Measurements from ENCODE around the gene PSTPIP1.
A peak's percentile ranks its signal among the peaks of the same experiment; 100 is the strongest.

PSTPIP1 gene

DNA sequence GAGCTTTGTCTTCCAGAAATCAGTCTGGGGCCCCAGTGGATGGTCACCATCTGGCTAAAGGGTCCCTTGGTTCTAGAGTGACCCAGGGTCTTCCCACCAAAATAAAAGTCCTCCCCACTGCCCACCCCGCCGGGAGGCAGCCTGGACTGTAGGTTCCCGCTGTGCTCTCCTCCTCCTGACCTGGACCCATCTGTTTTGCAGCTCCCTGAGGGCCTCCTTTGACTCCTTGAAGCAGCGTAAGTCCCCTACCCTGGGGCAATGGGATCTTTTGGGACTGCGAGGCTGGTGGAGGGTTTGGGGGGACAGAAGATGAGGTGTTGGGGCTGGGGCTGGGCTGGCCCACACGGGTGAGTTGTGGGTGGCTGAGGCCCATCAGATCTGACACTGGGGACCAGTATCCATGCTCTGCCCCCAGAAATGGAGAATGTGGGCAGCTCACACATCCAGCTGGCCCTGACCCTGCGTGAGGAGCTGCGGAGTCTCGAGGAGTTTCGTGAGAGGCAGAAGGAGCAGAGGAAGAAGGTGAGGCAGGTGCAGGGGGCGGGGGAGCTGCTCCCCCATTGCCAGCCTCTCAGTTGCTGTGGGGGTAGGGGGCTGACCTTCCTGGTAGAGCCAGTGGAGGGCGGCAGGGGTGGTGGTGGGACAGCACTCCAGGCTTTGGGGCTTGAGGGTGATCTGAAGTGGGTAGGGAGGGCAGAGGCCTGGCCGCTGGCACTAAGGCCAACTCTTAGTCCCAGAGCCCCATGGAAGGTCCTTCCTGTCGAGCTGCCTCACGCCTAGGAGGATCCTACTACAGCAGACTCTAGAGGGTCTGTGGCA lies 30.4 kb downstream of the PSTPIP1 start:
- intact Hi-C loops (cut with DNase I), result no loop called here
- peak in 15 of 42 donors; percentile 1 to 24 (median 6) for DNase-seq

DNA sequence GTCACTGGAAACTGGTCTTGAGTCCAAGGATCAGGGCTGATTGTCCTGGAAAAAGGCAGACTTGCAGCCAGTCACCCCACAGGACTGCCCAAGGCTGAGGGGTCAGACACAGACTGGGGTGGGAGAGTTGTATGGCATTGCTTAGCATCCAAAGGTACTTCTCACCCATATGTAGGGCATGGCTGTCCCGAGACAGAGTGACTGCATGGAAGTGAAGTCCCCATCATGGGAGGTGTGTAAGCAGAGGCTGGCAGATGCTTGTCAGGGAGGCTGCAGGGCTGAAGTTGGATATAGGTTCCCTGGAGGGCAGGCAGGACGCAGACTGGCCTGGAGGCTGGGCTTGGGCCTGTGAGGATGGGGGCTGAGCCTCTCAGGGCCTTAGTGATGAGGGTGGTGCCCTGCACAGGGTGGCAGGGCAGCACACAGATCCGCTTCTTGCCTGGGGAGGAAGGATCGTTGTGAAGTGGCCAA lies 31.1 kb downstream of the PSTPIP1 start:
- intact Hi-C loops (cut with DNase I), result no loop called here
- peak in 14 of 42 donors; percentile 2 to 20 (median 6) for DNase-seq

DNA sequence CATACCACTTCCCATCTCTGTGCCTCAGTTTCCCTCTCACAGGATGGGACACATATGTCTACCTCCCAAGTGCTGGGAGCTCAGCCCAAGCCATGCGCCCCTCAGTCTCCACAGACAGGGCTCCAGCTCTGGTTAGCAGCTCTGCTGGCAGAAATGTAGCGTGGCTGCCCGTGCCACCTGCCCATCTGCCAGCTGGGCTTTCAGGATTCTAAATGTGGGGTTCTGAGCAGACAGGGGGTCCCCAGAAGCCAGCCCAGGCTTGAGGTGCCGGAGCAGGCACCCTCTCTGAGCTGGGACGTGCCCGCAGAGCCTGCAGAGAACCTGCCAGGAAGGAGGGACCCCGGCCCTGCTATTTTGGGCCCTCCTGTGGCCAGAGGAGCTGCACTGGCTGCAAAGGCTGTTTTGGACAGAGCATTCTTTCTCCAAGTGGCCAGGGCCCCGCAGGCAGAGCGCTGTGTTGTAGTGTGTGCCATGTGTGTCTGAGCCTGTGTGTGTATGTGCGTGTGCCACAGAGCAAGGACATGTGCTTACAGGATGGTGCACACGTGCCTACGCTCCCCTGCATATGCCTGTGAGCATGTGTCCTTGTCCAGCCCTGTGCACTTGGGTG lies 31.7 kb downstream of the PSTPIP1 start:
- peak in 20 of 42 donors; percentile 2 to 31 (median 10) for DNase-seq
- intact Hi-C loops (cut with DNase I), result no loop called here

- intact Hi-C loops (cut with DNase I), result no loop called here
- DNase-seq, result peak in 20 of 42 donors; percentile 0 to 29 (median 10)
Observed at GRCh38 chr15:77027111-77027696, 32.3 kb downstream of the PSTPIP1 start.

GRCh38 chr15:77027697-77028450 lies 32.9 kb downstream of the PSTPIP1 start:
- intact Hi-C loops (cut with DNase I), result no loop called here
- DNase-seq, result peak in 21 of 42 donors; percentile 1 to 40 (median 9)

DNA sequence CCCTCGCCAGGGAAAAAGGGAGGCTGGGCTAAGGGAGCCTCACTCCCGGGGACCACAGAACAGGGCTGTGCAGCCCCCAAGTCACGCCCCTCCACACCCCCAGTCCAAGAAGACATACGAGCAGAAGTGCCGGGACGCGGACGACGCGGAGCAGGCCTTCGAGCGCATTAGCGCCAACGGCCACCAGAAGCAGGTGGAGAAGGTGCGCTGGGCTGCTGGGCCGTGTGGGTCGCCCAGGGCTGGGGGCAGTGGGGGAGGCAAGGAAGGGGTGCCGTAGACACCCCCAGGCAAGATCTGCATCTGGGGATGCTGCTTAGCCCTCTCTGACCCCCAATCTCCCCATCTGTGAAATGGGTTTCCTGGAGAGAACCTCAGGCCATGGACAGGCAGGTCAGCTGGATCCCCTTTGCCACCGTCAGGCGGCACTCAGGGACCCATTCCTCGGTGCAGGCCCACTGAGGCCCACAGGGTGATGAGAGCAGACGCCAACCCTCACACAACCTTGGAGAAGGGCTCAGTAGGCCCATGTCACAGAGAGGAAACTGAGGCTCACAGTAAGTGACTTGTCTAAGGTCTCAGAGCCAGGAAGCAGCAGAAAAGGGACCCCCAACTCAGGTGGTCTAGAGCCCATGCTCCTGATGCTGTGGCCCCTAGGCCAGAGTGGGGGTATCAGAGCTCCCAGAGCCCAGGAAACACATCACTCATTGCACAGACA lies 33.7 kb downstream of the PSTPIP1 start:
- intact Hi-C loops (cut with DNase I), result no loop called here
- peak in 16 of 42 donors; percentile 0 to 43 (median 7) for DNase-seq

DNA sequence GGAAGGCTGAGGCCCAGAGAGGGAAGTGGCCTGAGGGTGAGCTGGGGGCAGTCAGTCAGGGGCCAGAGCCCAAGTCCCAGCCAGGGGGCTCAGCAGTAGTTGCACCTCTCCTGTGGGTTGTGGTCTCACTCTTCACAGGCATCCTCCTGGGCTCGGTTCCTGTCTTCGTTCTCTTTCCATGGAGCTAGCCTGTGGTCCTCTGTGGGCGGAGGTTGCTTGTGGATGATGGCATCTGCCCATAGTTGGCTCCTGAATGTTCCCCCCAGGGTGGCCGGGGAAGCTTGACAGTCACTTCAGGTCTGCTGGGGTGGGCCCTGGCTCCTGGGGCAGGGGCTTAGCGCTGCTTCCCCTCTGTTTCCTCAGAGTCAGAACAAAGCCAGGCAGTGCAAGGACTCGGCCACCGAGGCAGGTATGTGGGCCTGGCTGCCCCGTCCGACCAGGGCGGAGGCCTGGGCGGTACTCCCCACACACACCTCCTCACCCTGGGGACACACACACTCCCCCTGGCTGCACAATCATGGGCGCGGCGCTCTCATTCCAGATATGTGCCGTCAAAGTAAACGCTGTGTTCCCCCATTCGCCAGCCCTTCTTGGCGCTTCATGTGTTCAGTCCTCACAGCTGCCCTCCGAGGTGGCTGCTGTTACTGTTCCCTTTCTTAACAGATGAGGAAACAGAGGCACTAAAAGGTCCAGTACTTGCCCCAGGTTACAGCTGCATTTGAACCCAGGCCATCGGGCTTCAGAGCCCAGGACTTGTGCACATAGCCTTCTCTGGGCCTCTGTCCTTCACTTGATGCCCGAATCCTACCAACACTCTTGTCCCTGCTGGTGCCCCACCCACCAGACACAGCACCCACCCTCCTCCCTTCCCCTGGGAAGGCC lies 34.5 kb downstream of the PSTPIP1 start:
- intact Hi-C loops (cut with DNase I), result no loop called here
- peak in 20 of 42 donors; percentile 0 to 39 (median 10) for DNase-seq

DNA sequence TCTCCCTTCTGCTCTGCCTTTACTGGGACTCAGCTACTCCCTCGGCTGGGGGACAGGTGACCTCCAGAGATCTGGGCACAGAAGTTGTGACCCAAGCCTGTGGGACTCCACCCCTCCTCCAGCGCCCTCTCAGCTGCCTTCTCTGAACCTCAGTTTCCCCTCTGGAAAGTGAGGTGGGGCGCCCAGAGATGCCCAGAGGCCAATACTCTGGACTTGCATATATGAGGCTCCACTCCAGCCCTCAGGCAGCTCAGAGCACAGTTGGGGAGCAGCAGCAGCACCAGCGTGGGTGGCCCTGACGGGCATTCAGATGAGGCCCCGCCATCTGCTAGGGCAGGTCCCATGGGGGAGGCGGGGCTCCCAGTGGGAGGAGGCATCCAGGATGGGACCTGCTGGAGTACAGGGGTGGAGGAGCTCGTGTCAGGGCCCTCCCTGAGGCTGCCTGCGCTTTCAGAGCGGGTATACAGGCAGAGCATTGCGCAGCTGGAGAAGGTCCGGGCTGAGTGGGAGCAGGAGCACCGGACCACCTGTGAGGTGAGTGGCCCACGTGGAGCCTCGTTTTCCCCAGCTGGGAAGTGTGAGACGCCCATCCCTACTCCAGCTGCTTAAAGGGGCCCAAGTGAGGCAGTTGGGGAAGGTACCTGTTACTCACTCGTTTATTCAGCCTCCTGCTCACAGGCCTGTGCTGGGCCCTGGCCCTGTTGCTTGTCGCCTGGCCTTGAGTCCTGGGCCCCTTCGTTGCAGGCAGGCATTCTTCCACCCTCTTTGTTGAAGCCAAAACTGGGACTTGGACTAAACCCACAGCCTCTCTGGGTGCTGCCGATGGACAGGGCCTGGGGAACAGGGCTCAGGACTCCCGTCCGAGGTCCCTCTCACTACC lies 35.4 kb downstream of the PSTPIP1 start:
- DNase-seq, result peak in 31 of 42 donors; percentile 2 to 64 (median 38)

GRCh38 chr15:77030928-77031375 lies 36.0 kb downstream of the PSTPIP1 start:
- intact Hi-C loops (cut with DNase I), result no loop called here
- DNase-seq, result peak in 17 of 42 donors; percentile 4 to 37 (median 15)

More for the DNA sequence above, 35.4 kb downstream of the PSTPIP1 start:
- intact Hi-C loops (cut with DNase I), result no loop called here

DNA sequence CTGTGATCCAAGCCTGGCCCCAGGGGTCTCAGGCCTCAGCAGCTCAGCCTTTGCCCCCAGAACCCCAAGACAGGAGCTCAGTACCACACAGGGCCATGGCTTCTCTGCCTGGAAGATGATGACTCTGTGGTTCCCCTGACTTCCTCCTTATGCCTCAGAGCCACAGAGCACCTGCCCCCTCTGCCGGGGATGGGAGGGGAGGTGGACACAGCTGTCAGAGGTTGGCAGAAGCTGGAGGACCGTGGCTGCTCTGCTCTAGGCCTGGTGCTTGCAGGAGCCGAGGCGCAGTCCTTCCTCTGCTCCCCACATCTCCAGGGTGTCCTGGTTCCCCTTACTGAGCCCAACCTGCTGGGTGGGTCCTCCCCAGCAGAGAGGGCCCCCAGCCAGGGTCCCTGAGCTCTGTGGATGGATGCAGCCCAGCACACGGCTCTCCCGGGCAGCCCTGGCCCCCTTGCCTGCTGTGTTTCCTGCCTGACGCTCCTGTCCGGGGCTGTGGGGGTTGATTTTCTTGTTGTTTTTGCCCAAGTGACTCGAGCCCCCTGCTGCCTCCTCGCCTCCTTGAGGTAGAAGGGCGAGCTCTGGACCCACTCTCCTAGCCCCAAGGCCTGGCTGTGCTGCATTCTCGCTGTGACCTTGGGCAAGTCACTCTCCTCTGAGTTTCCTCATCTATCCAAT lies 36.6 kb downstream of the PSTPIP1 start:
- peak in 19 of 42 donors; percentile 7 to 44 (median 19) for DNase-seq
- intact Hi-C loops (cut with DNase I), result no loop called here

DNA sequence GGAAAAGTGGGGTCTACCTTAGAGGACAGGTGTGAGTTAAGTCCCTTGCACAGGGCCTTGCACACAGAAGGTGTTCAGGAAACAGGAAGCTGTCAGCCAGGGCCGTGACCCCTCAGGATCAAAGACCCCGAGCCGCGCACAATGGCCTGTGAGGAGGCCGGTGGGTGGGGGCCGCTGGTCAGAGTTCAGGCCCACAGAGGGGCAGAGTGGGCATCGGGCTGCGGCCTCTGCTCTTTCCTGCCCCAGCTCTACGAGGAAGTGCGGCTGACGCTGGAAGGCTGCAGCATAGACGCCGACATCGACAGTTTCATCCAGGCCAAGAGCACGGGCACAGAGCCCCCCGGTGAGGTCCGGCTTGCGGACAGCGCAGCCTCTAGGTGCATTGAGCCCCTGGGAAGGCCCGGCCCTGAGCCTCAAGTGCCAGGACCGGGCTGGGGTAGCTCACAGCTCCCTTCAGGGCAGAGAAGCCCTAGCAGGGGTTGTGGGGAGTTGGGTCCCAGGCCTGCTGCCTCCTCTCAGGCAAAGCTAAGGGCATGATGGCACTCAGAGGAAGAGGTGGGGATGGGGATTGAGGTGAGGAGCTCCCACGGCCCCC lies 37.2 kb downstream of the PSTPIP1 start:
- intact Hi-C loops (cut with DNase I), result no loop called here

GRCh38 chr15:77032647-77033416 lies 37.9 kb downstream of the PSTPIP1 start:
- DNase-seq, result peak in 16 of 42 donors; percentile 3 to 34 (median 10)
- intact Hi-C loops (cut with DNase I), result no loop called here

More for the DNA sequence above, 37.2 kb downstream of the PSTPIP1 start:
- peak in 16 of 42 donors; percentile 2 to 39 (median 14) for DNase-seq

DNA sequence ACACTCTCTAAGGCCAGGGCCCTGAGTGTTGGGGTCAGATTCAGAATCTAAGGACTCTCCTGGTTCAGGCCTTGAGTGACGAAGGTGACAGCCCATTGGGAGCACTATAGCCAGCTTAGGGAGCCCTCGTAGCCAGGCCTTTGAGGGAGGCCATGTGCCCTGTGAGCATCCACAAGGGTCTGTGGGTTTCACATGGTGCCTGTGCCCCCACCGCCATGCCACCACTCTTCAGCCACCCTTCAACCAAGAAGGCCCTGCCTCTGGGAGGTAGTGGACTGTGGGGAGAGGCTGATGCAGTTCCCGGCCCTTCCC lies 38.4 kb downstream of the PSTPIP1 start:
- intact Hi-C loops (cut with DNase I), result no loop called here
- DNase-seq, result peak in 9 of 42 donors; percentile 5 to 29 (median 12)

DNA sequence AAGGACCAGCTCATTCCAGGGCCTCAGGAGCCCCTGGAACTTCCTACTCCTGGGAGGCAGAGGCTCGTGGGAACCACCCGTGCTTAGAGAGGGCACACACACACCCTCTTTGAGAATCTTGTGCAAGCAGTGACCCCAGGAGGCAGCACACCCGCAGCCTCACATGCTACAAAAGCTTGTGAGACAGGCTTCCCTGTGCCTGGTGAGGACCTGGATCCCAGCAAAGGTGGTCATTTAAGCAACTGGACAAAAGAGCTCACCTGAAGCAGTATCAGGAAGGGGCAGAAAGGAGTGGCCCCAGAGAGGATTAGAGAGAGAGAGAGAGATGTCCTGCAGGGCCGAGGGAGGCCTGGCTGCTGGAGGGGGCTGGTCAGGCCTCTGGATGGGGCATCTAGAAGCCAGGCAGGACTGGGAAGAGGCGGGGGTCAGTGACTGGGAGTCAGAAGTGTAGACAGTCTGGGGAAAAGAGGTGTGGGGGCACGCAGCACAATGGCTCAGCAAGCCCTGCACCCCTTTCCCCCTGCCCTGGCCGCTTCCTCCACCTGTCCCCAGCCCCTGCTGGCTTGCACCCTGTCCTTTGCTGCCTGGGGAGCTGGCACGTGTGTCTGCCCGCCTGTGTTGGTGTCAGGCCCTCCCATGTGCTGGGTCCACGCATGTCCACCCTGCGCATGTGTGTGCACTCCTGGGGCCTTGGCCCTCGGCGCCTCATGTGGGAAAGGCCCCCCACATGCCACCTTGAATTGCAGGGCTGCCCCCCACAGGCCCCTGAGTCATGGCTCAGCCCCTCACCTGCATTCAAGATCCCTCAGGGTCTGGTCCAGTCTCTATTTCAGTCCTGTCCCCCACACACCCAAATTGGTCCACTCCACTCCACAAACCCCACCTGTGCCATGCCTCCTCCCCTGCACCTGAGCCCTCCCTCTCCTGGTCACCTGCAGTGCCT lies 39.1 kb downstream of the PSTPIP1 start:
- DNase-seq, result peak in 12 of 42 donors; percentile 3 to 37 (median 12)
- intact Hi-C loops (cut with DNase I), result no loop called here

All from head of caudate nucleus (tissue), 42 donors.